ENCODE measurements around the gene PHF3.

The PHF3 gene

DNA sequence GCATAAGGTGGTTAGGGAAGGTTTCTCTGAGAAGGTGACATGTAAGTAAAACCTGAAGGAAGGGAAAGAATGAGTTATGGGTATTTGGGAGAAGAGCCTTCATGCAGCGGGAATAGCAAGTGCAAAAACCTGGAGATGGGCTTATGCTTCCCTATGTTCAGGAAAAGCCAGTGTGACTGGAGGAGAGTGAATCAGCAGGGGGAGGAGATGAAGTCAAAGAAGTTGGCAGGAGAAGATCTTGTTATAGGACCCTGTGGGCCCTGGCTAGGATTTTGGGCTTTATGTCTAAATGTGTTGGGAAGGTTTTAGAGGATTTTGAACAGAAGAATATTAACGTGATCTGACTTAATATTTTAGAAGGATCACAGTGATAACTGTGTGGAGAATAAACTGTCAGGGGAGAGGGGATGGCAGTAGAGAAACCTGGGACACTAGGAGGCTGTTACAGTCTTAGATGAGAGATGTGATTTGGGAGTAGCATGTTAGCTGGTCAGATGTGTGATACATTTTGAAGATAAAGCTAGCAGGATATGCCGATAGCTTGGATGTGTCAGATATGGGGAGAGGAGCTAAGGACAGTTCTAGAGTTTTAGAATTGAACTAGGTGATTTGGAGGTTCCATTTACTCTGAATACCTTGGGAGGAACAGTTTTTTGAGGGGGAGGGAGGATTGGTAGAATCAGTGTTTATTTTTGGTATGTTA is 41.0 kb downstream of the PHF3 start:
- H3K4me1 ChIP-seq (ENCODE audit: control insufficient read depth, insufficient read depth, low read length) = no peaks in the 10 kb centered on the region
- no peaks in the 10 kb centered on the region for H3K27me3 ChIP-seq (ENCODE audit: control insufficient read depth in 1 of 2, insufficient read depth in 2 of 2, low read length in 2 of 2)
- no peaks in the 10 kb centered on the region for H3K9me3 ChIP-seq (ENCODE audit: control insufficient read depth in 2 of 2, low read length in 2 of 2)
- no peak overlapping the region for H3K4me3 ChIP-seq (ENCODE audit: low read length in 2 of 2)
- H3K27ac ChIP-seq (ENCODE audit: low read length) = no peak overlapping the region
- H3K9ac ChIP-seq (ENCODE audit: low read length in 2 of 2) = no peak overlapping the region
- H3K36me3 ChIP-seq (ENCODE audit: control insufficient read depth in 2 of 2, insufficient read depth in 2 of 2, low read length in 2 of 2) = no peaks in the 10 kb centered on the region

DNA sequence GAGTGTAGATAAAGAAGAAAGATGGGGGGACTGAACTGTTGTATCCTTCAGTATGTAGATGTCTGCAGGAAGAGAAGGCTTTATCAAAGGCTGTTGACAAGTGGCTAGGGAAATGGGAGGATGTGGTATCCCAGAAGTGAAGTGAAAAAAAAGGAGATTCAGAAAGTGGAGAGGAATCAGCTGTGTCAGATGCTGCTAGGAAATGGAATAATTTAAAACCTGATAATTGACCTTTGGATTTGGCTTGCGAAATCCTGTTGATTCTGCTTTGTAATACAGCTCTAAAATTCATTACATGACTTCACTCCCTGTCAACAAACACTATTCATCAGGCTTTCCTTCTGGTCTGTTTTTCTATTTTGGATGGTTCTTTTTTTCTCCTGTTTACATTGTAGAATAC is 41.7 kb downstream of the PHF3 start:
- no peak overlapping the region for H3K27ac ChIP-seq (ENCODE audit: low read length)
- no peak overlapping the region for H3K4me3 ChIP-seq (ENCODE audit: low read length in 2 of 2)
- H3K9me3 ChIP-seq (ENCODE audit: control insufficient read depth in 2 of 2, low read length in 2 of 2) = no peaks in the 10 kb centered on the region
- H3K36me3 ChIP-seq (ENCODE audit: control insufficient read depth in 2 of 2, insufficient read depth in 2 of 2, low read length in 2 of 2) = no peaks in the 10 kb centered on the region
- no peaks in the 10 kb centered on the region for H3K4me1 ChIP-seq (ENCODE audit: control insufficient read depth, insufficient read depth, low read length)
- no peak overlapping the region for H3K9ac ChIP-seq (ENCODE audit: low read length in 2 of 2)
- no peaks in the 10 kb centered on the region for H3K27me3 ChIP-seq (ENCODE audit: control insufficient read depth in 1 of 2, insufficient read depth in 2 of 2, low read length in 2 of 2)

DNA sequence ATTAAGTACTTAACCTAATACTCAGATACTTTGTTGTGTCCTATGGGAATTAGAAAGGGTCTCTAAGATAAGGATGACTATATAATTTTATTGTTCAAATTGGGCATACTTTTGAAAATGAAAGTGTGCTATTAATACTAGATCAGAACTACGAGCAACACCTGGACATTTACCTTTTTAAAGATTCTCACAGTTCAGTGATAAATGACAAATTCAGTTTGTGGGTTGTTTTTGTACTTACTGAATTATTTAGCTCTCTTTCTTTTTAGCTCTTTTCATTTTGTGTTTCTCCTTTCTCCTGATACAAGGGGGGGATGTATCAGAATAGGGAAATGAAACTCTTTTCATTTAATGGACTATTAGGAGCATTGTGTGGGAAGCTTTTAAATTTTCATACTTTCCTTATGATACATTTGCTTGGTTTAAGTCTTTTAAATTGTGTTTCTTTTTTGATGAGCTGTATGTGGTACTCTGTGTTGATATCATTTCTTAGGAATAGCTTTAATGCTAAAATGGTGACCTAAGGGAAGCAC is 47.5 kb downstream of the PHF3 start:
- Histone ChIP-seq H3K27ac (ENCODE audit: low read length) (no peak overlapping the region), H3K36me3 (ENCODE audit: control insufficient read depth in 2 of 2, insufficient read depth in 2 of 2, low read length in 2 of 2) (peaks cover 0 to 12% of the 10 kb centered on the region in 2 donors), H3K4me1 (ENCODE audit: control insufficient read depth, insufficient read depth, low read length) (no peaks in the 10 kb centered on the region), H3K27me3 (ENCODE audit: control insufficient read depth in 1 of 2, insufficient read depth in 2 of 2, low read length in 2 of 2) (no peaks in the 10 kb centered on the region), H3K9ac (ENCODE audit: low read length in 2 of 2) (no peak overlapping the region), H3K9me3 (ENCODE audit: control insufficient read depth in 2 of 2, low read length in 2 of 2) (no peaks in the 10 kb centered on the region), H3K4me3 (ENCODE audit: low read length in 2 of 2) (no peak overlapping the region)

DNA sequence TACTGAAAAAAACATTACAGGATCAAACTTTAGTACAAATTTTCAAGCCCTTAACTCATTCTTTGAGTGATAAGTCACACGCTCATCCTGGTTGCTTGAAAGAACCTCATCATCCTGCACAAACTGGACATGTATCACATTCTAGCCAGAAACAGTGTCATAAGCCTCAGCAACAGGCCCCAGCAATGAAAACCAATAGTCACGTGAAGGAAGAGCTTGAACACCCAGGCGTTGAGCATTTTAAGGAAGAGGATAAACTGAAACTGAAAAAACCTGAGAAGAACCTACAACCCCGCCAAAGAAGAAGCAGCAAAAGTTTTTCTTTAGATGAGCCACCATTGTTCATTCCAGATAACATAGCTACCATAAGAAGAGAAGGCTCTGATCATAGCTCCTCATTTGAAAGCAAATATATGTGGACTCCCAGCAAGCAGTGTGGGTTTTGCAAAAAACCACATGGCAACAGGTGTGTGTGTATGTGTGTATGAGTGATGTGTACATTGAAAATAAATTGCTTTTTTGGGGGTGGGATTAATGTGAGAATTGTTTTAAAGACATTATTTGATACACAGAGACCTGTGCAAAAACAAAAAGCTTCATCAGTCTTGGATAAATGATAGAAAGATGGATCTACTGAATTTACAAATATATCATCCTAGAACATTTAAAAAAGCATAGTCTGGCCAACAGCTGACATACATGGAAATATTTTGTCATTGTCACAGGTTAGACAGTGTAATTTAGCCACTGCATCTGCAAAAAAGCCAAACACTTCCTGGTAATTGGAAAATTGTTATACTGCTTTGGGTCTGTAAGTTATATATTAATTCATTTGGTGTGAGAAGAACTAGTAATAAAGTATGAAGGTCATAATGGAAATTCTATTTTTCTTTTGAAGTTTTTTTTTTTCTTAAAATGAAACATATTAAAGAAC is 50.1 kb downstream of the PHF3 start:
- Histone ChIP-seq H3K27me3 (ENCODE audit: control insufficient read depth in 1 of 2, insufficient read depth in 2 of 2, low read length in 2 of 2) (no peaks in the 10 kb centered on the region), H3K9ac (ENCODE audit: low read length in 2 of 2) (no peak overlapping the region), H3K4me1 (ENCODE audit: control insufficient read depth, insufficient read depth, low read length) (no peaks in the 10 kb centered on the region), H3K4me3 (ENCODE audit: low read length in 2 of 2) (no peak overlapping the region), H3K36me3 (ENCODE audit: control insufficient read depth in 2 of 2, insufficient read depth in 2 of 2, low read length in 2 of 2) (peaks cover 0 to 12% of the 10 kb centered on the region in 2 donors), H3K27ac (ENCODE audit: low read length) (no peak overlapping the region), H3K9me3 (ENCODE audit: control insufficient read depth in 2 of 2, low read length in 2 of 2) (no peaks in the 10 kb centered on the region)

DNA sequence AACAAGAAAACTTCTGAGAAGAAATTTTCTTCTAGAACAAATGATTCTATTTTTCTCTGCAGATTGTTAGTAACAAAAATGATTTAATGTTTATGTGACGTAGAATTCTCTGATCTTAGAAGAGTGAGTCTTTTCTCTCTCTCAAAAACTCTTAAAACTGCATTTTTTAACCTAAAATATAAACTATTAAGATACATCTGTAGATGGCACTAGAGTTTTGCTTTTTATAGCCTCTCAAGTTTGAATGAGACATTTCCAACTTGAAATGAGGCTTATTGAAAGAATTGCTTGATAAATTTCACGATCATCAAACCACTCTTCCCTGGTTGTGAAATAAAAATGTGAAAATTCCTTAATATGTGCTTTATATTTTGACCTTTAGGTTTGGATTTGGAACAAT is 53.8 kb downstream of the PHF3 start:
- no peak overlapping the region for H3K9ac ChIP-seq (ENCODE audit: low read length in 2 of 2)
- H3K27ac ChIP-seq (ENCODE audit: low read length) = no peak overlapping the region
- no peaks in the 10 kb centered on the region for H3K27me3 ChIP-seq (ENCODE audit: control insufficient read depth in 1 of 2, insufficient read depth in 2 of 2, low read length in 2 of 2)
- peaks cover 0 to 10% of the 10 kb centered on the region in 2 donors for H3K36me3 ChIP-seq (ENCODE audit: control insufficient read depth in 2 of 2, insufficient read depth in 2 of 2, low read length in 2 of 2)
- no peak overlapping the region for H3K4me3 ChIP-seq (ENCODE audit: low read length in 2 of 2)
- H3K4me1 ChIP-seq (ENCODE audit: control insufficient read depth, insufficient read depth, low read length) = no peaks in the 10 kb centered on the region
- H3K9me3 ChIP-seq (ENCODE audit: control insufficient read depth in 2 of 2, low read length in 2 of 2) = no peaks in the 10 kb centered on the region

DNA sequence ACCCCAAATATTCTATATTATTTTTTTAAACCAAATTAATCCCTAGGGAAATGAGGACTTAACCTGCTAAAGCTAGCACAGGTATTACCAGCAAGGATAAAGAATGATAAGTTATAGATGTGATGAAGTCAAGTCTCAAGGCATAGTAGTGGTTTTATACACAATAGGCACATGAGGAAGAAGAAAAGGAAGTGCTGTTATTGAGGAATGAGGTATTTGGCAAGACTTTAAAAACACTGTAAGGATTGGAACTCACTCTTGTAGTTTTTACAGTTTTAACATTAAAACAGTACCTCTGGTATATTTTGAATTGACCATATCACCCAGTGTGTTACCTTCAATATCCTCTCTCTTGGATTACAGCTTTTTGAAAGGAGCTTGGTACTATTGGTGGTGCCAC is 54.6 kb downstream of the PHF3 start:
- H3K36me3 ChIP-seq (ENCODE audit: control insufficient read depth in 2 of 2, insufficient read depth in 2 of 2, low read length in 2 of 2) = peaks cover 0 to 9% of the 10 kb centered on the region in 2 donors
- H3K9me3 ChIP-seq (ENCODE audit: control insufficient read depth in 2 of 2, low read length in 2 of 2) = no peaks in the 10 kb centered on the region
- H3K9ac ChIP-seq (ENCODE audit: low read length in 2 of 2) = no peak overlapping the region
- no peaks in the 10 kb centered on the region for H3K27me3 ChIP-seq (ENCODE audit: control insufficient read depth in 1 of 2, insufficient read depth in 2 of 2, low read length in 2 of 2)
- no peaks in the 10 kb centered on the region for H3K4me1 ChIP-seq (ENCODE audit: control insufficient read depth, insufficient read depth, low read length)
- no peak overlapping the region for H3K4me3 ChIP-seq (ENCODE audit: low read length in 2 of 2)
- no peak overlapping the region for H3K27ac ChIP-seq (ENCODE audit: low read length)

DNA sequence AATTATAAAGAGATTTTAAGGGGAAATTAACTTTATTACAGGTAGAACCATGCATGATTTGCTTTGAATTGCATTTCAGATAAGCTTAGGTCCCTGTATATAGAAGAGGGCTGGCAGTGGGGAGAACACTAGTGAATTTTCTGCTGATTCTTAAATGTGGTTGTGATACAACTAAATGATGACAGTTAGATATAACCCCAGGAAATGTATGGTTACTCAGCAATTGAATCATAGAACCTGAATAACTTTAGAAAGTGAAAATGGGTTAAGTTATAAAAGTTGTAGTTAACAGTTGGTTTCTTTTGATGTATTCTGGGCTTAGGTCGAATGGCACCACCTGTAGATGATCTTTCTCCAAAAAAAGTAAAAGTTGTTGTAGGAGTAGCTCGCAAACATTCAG is 70.1 kb downstream of the PHF3 start:
- H3K9ac ChIP-seq (ENCODE audit: low read length in 2 of 2) = no peak overlapping the region
- no peak overlapping the region for H3K27ac ChIP-seq (ENCODE audit: low read length)
- H3K9me3 ChIP-seq (ENCODE audit: control insufficient read depth in 2 of 2, low read length in 2 of 2) = no peaks in the 10 kb centered on the region
- no peaks in the 10 kb centered on the region for H3K27me3 ChIP-seq (ENCODE audit: control insufficient read depth in 1 of 2, insufficient read depth in 2 of 2, low read length in 2 of 2)
- no peaks in the 10 kb centered on the region for H3K4me1 ChIP-seq (ENCODE audit: control insufficient read depth, insufficient read depth, low read length)
- no peak overlapping the region for H3K4me3 ChIP-seq (ENCODE audit: low read length in 2 of 2)
- H3K36me3 ChIP-seq (ENCODE audit: control insufficient read depth in 2 of 2, insufficient read depth in 2 of 2, low read length in 2 of 2) = peaks cover 28 to 35% of the 10 kb centered on the region in 2 donors

DNA sequence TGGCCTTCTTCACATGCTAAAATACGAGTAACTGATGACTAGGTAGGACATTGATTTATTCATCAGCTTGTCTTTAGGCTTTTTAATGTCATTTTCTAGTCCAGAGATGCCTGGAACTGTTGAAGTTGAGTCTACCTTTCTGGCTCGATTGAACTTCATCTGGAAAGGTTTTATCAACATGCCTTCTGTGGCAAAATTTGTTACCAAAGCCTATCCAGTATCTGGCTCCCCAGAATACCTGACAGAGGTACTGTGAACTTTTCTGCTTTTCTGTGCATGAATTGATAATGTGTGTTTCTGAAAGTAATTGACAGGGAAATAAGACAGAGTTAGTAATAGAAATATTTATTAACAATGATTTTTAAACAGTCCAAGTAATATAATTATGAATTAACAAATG is 71.0 kb downstream of the PHF3 start:
- H3K36me3 ChIP-seq (ENCODE audit: control insufficient read depth in 2 of 2, insufficient read depth in 2 of 2, low read length in 2 of 2) = peaks cover 35 to 38% of the 10 kb centered on the region in 2 donors
- no peak overlapping the region for H3K4me3 ChIP-seq (ENCODE audit: low read length in 2 of 2)
- no peaks in the 10 kb centered on the region for H3K4me1 ChIP-seq (ENCODE audit: control insufficient read depth, insufficient read depth, low read length)
- H3K27ac ChIP-seq (ENCODE audit: low read length) = no peak overlapping the region
- H3K27me3 ChIP-seq (ENCODE audit: control insufficient read depth in 1 of 2, insufficient read depth in 2 of 2, low read length in 2 of 2) = no peaks in the 10 kb centered on the region
- H3K9me3 ChIP-seq (ENCODE audit: control insufficient read depth in 2 of 2, low read length in 2 of 2) = no peaks in the 10 kb centered on the region
- no peak overlapping the region for H3K9ac ChIP-seq (ENCODE audit: low read length in 2 of 2)

DNA sequence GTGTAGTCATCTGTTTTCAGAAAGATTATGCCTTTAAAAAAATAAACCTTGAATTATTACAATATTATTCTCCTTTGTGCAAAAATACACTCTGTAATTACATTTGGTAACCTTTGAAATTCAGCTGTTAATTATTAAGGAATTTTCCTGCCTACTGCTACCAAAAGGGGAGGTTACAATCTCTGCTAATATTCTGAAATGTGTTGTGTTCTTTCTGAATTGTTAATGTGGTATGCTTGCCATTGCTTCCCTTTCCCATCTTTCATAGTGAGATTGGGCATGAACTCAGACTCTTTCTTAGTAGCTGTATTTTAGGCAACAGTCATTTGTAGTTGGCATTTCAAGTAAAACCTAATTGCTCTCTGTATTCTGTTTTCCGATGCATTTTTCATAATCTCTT is 73.0 kb downstream of the PHF3 start:
- no peaks in the 10 kb centered on the region for H3K9me3 ChIP-seq (ENCODE audit: control insufficient read depth in 2 of 2, low read length in 2 of 2)
- H3K4me3 ChIP-seq (ENCODE audit: low read length in 2 of 2) = no peak overlapping the region
- no peak overlapping the region for H3K27ac ChIP-seq (ENCODE audit: low read length)
- no peak overlapping the region for H3K9ac ChIP-seq (ENCODE audit: low read length in 2 of 2)
- H3K4me1 ChIP-seq (ENCODE audit: control insufficient read depth, insufficient read depth, low read length) = no peaks in the 10 kb centered on the region
- no peaks in the 10 kb centered on the region for H3K27me3 ChIP-seq (ENCODE audit: control insufficient read depth in 1 of 2, insufficient read depth in 2 of 2, low read length in 2 of 2)
- H3K36me3 ChIP-seq (ENCODE audit: control insufficient read depth in 2 of 2, insufficient read depth in 2 of 2, low read length in 2 of 2) = peaks cover 40 to 42% of the 10 kb centered on the region in 2 donors

DNA sequence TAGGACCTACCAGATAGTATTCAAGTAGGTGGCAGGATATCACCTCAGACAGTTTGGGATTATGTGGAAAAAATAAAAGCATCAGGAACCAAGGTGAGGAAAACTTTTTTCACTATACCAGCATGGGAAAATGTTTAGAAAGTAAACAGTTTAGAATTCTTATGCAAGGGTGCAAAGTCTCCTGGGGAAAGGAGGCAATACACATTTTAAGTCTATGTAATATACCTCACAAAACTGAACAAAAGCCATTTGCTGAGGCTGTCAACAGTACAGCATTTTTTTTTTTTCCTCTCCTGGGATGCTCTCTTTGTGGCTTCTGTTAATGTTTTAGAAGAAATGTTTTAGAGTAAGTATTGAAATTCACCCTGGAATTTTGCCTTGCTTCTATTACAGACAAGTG is 73.5 kb downstream of the PHF3 start:
- no peak overlapping the region for H3K9ac ChIP-seq (ENCODE audit: low read length in 2 of 2)
- H3K4me3 ChIP-seq (ENCODE audit: low read length in 2 of 2) = no peak overlapping the region
- H3K9me3 ChIP-seq (ENCODE audit: control insufficient read depth in 2 of 2, low read length in 2 of 2) = no peaks in the 10 kb centered on the region
- H3K36me3 ChIP-seq (ENCODE audit: control insufficient read depth in 2 of 2, insufficient read depth in 2 of 2, low read length in 2 of 2) = peaks cover 36 to 42% of the 10 kb centered on the region in 2 donors
- no peak overlapping the region for H3K27ac ChIP-seq (ENCODE audit: low read length)
- no peaks in the 10 kb centered on the region for H3K27me3 ChIP-seq (ENCODE audit: control insufficient read depth in 1 of 2, insufficient read depth in 2 of 2, low read length in 2 of 2)
- no peaks in the 10 kb centered on the region for H3K4me1 ChIP-seq (ENCODE audit: control insufficient read depth, insufficient read depth, low read length)

Data from stomach smooth muscle (tissue), 2 donors.